Stimulated activated naive CD8-positive, alpha-beta T cell treated with anti-CD3 and anti-CD28 coated beads, Interleukin-15, Interleukin-2, amounts not matched to agents 100 ng/mL and 50 ng/mL, for 24 hours (primary cell): Measurements from ENCODE around the gene TET1.
"Not testable (repeated sequence)": the region's sequence is repeated elsewhere in the genome, so short reads cannot be mapped to it uniquely, and the experiment has no call there.

Experiments
- H3K27ac Mint-ChIP-seq: one replicate; pipeline ENCODE4 v1.8.0; 2021; ENCODE audit warnings: mild to moderate bottlenecking, mixed read lengths
- H3K27me3 Mint-ChIP-seq: one replicate; pipeline ENCODE4 v1.8.0; 2021; ENCODE audit warnings: mixed read lengths
- H3K36me3 Mint-ChIP-seq: one replicate; pipeline ENCODE4 v1.8.0; 2021; ENCODE audit warnings: low read depth, mixed read lengths
- H3K4me1 Mint-ChIP-seq: one replicate; pipeline ENCODE4 v1.8.0; 2021; ENCODE audit warnings: low read depth, mixed read lengths
- H3K4me3 Mint-ChIP-seq: one replicate; pipeline ENCODE4 v1.8.0; 2021; ENCODE audit warnings: mild to moderate bottlenecking, mixed read lengths
- H3K9me3 Mint-ChIP-seq: one replicate; pipeline ENCODE4 v1.8.0; 2021; ENCODE audit warnings: mixed read lengths

The TET1 gene

GRCh38 chr10:68560186-68560942 lies at the start of gene TET1:
TET1 (plus strand) TSS chr10:68560337; CDS start chr10:68572339, 12,002 bp downstream.
- peak within 1 kb of the TSS; percentile 83 for H3K4me3 Mint-ChIP-seq
- H3K9me3 Mint-ChIP-seq = no peaks in the 10 kb centered on the region
- H3K36me3 Mint-ChIP-seq = no peaks in the 10 kb centered on the region
- peaks cover 57% of the 10 kb centered on the region for H3K27me3 Mint-ChIP-seq
- H3K27ac Mint-ChIP-seq = no peak within 1 kb of the TSS
- peaks cover 27% of the 10 kb centered on the region for H3K4me1 Mint-ChIP-seq

- not testable (repeated sequence) for H3K36me3 Mint-ChIP-seq, H3K27me3 Mint-ChIP-seq, H3K9me3 Mint-ChIP-seq, H3K4me3 Mint-ChIP-seq
- Mint-ChIP-seq H3K4me1 (peaks cover 14% of the 10 kb centered on the region), H3K27ac (peak overlapping the region; percentile 10)
Observed at GRCh38 chr10:68516216-68516615, 43.9 kb upstream of the TET1 start.

- Mint-ChIP-seq H3K9me3 (no peaks in the 10 kb centered on the region), H3K4me3 (no peak overlapping the region), H3K27me3 (no peaks in the 10 kb centered on the region), H3K36me3 (peaks cover 4% of the 10 kb centered on the region), H3K27ac (peak overlapping the region; percentile 73), H3K4me1 (peaks cover 14% of the 10 kb centered on the region)
Observed at GRCh38 chr10:68516766-68517165, 43.4 kb upstream of the TET1 start.

- Mint-ChIP-seq H3K36me3 (peaks cover 4% of the 10 kb centered on the region), H3K27me3 (no peaks in the 10 kb centered on the region), H3K27ac (peak overlapping the region; percentile 50), H3K4me3 (no peak overlapping the region), H3K9me3 (no peaks in the 10 kb centered on the region), H3K4me1 (peaks cover 14% of the 10 kb centered on the region)
Observed at GRCh38 chr10:68517188-68517587, 42.9 kb upstream of the TET1 start.

- not testable (repeated sequence) for H3K36me3 Mint-ChIP-seq, H3K4me3 Mint-ChIP-seq, H3K9me3 Mint-ChIP-seq, H3K27ac Mint-ChIP-seq, H3K27me3 Mint-ChIP-seq
- peaks cover 14% of the 10 kb centered on the region for H3K4me1 Mint-ChIP-seq
Observed at GRCh38 chr10:68518609-68519008, 41.5 kb upstream of the TET1 start.

- not testable (repeated sequence) for H3K4me3 Mint-ChIP-seq, H3K4me1 Mint-ChIP-seq
Observed at GRCh38 chr10:68525490-68526038, 34.6 kb upstream of the TET1 start.

GRCh38 chr10:68526634-68527307 lies 33.4 kb upstream of the TET1 start:
- Mint-ChIP-seq H3K4me1 (peaks cover 6% of the 10 kb centered on the region), H3K4me3 (peak overlapping the region; percentile 92), H3K36me3 (no peaks in the 10 kb centered on the region), H3K27me3 (no peaks in the 10 kb centered on the region), H3K27ac (peak overlapping the region; percentile 82), H3K9me3 (no peaks in the 10 kb centered on the region)

More at GRCh38 chr10:68525490-68526038, 34.6 kb upstream of the TET1 start:
- H3K9me3 Mint-ChIP-seq, H3K36me3 Mint-ChIP-seq, H3K27ac Mint-ChIP-seq, H3K27me3 Mint-ChIP-seq: not testable (repeated sequence)

- Mint-ChIP-seq H3K9me3 (no peaks in the 10 kb centered on the region), H3K36me3 (no peaks in the 10 kb centered on the region), H3K4me3 (no peak overlapping the region), H3K4me1 (no peaks in the 10 kb centered on the region), H3K27ac (no peak overlapping the region), H3K27me3 (no peaks in the 10 kb centered on the region)
Observed at GRCh38 chr10:68536973-68537372, 23.2 kb upstream of the TET1 start.

GRCh38 chr10:68537796-68538195 lies 22.3 kb upstream of the TET1 start:
- H3K4me1 Mint-ChIP-seq = no peaks in the 10 kb centered on the region
- H3K36me3 Mint-ChIP-seq = no peaks in the 10 kb centered on the region
- no peaks in the 10 kb centered on the region for H3K27me3 Mint-ChIP-seq
- H3K27ac Mint-ChIP-seq = no peak overlapping the region
- no peaks in the 10 kb centered on the region for H3K9me3 Mint-ChIP-seq
- H3K4me3 Mint-ChIP-seq = no peak overlapping the region

GRCh38 chr10:68543004-68543918 lies 16.9 kb upstream of the TET1 start:
- no peaks in the 10 kb centered on the region for H3K4me1 Mint-ChIP-seq
- no peaks in the 10 kb centered on the region for H3K9me3 Mint-ChIP-seq

GRCh38 chr10:68550747-68551411 lies 9.3 kb upstream of the TET1 start:
- no peak overlapping the region for H3K4me3 Mint-ChIP-seq
- no peaks in the 10 kb centered on the region for H3K27me3 Mint-ChIP-seq
- H3K4me1 Mint-ChIP-seq = peaks cover 4% of the 10 kb centered on the region
- no peaks in the 10 kb centered on the region for H3K36me3 Mint-ChIP-seq
- no peaks in the 10 kb centered on the region for H3K9me3 Mint-ChIP-seq
- no peak overlapping the region for H3K27ac Mint-ChIP-seq

More at GRCh38 chr10:68543004-68543918, 16.9 kb upstream of the TET1 start:
- no peak overlapping the region for H3K27ac Mint-ChIP-seq
- no peak overlapping the region for H3K4me3 Mint-ChIP-seq
- H3K36me3 Mint-ChIP-seq = no peaks in the 10 kb centered on the region
- H3K27me3 Mint-ChIP-seq = no peaks in the 10 kb centered on the region

- no peaks in the 10 kb centered on the region for H3K9me3 Mint-ChIP-seq
- H3K27me3 Mint-ChIP-seq = peaks cover 3% of the 10 kb centered on the region
Observed at GRCh38 chr10:68553138-68553537, 7.0 kb upstream of the TET1 start.

GRCh38 chr10:68553599-68553998 lies 6.5 kb upstream of the TET1 start:
- Mint-ChIP-seq H3K27me3 (peaks cover 8% of the 10 kb centered on the region), H3K9me3 (no peaks in the 10 kb centered on the region), H3K4me1 (peaks cover 4% of the 10 kb centered on the region), H3K27ac (no peak overlapping the region), H3K36me3 (no peaks in the 10 kb centered on the region), H3K4me3 (no peak overlapping the region)

More at GRCh38 chr10:68553138-68553537, 7.0 kb upstream of the TET1 start:
- Mint-ChIP-seq H3K27ac (no peak overlapping the region), H3K36me3 (no peaks in the 10 kb centered on the region), H3K4me1 (peaks cover 4% of the 10 kb centered on the region), H3K4me3 (no peak overlapping the region)

- Mint-ChIP-seq H3K36me3 (no peaks in the 10 kb centered on the region), H3K4me1 (peaks cover 27% of the 10 kb centered on the region), H3K9me3 (no peaks in the 10 kb centered on the region), H3K27me3 (peaks cover 45% of the 10 kb centered on the region), H3K4me3 (no peak overlapping the region), H3K27ac (no peak overlapping the region)
Observed at GRCh38 chr10:68558478-68558877, 1.7 kb upstream of the TET1 start.
